ENCODE results near the gene LPCAT2.
"Not testable (repeated sequence)": the region's sequence is repeated elsewhere in the genome, so short reads cannot be mapped to it uniquely, and the experiment has no call there.

LPCAT2 gene

DNA sequence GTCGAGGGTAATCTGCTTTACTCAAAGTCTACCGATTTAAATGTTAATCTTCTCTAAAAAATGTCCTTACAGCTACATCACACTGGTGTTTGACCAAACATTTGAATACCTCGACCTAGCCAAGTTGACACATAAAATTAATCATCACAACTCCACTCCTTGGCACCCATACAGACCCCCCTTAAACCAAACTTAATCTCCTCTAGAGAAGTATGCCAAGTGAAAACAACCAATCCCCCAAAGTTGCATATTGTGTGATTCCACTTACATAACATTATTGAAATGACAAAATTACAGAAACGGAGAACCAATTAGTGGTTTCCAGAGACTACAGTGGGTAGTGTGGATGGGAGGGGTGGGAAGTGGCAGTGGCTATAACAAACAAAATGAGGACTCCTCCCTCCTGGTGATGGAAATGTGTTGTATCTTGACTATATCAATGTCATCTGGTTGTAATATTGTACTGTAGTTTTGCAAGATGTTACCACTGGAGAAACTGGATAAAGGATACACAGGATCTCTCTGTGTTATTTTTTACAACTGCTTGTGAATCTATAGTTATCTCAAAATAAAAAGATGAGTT, 97.0 kb downstream of the LPCAT2 start:
- DNase-seq (ENCODE audit: low spot score), result no peak

DNA sequence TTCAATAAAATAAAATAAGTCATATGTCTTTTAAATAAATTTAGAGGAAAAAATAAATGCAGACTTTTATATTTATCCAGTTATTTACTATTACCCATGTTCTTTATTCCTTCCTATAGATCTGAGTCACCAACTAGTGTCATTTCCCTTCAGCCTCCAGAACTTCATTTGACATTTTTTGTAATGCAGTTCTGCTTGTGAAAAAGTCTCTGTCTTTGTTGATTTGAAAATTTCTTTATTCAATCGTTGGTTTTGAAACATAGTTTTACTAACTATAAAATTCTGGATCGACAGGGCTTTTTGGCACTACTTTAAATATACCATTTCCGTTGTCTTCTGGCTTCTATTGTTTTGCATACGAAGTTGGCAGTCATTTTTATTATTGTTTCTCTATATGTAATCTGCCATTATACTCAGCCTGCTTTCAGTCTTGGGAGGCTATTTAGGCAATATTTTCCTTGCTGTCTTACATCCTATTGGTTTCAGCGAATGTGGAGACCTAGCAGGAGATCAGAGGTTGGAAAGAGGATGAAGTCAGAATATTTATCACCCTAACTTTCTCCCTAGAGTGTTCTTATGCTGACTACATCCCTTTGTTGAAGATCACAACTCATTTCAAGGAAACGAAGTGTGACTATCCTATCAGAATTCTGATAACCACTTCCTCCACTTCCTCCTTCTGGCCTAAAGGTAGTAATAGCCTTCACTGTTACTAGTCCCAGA, 104.9 kb downstream of the LPCAT2 start:
- no peak for DNase-seq (ENCODE audit: low spot score)

DNA sequence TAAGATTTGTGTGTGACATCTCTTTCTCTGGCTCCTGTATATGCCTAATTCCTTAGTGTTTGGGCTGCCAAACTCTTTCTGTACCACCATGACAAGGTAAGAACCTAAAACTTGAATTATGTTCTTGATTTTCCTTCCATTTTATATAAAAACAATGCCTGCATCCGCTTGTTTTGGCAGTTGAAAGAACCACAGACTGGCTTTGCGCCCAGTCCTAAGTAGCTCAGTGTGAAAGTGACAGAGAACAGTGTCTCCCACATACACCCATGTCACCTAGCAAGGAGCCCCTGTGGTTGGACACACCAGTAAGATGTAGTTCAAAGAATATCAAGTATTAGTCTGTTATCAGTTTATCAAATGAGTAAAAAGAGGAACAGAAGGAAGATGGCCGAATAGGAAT, 106.2 kb downstream of the LPCAT2 start:
- no peak for DNase-seq (ENCODE audit: low spot score)

DNA sequence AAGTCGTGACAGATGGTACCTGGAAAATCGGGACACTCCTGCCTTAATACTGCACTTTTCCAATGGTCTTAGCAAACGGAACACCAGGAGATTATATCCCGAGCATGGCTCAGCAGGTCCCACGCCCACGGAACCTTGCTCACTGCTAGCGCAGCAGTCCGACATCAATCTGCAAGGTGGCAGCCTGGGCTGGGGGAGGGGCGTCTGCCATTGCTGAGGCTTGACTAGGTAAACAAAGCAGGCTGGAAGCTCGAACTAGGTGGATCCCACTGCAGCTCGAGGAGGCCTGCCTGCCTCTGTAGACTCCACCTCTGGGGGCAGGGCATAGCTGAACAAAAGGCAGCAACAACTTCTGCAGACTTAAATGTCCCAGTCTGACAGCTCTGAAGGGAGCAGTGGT, 106.8 kb downstream of the LPCAT2 start:
- not testable (repeated sequence) for DNase-seq (ENCODE audit: low spot score)

DNA sequence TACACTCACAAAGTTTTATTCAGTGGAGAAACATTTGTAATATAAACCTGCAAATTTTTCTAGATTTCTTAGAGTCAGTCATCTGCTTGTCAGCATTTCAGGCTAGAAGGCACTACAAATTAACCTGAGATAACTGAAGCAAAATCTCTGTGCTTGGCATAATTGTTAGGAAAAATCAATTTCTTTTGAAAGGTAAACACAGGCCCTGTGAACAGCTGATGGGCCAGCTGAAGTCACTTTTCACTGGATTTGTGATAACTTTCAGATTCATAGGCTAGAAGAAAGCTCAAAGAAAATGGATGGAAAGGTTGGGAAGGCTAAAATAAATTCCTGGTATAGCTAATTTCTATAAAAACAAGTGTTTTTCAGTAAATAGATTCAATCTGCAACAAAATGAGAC, 112.9 kb downstream of the LPCAT2 start:
- no peak for DNase-seq (ENCODE audit: low spot score)

DNA sequence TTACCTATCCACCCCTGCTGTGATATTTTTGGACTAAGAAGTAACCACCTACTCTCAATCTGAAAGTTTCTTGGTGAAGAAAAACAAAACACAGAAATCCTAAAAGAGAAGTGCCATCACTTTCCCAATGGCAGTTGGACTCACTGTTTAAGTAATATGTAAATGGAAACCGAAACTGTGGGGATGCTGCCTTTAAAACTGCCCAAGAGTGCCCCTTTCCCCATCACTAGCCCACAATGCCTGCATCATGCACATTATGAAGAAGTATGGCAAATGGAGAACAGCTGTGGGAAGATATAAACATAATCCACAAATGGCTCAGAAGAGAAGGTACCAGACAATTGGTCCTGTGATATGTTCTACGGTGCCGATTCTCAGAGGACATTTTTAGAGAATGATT, 113.4 kb downstream of the LPCAT2 start:
- no peak for DNase-seq (ENCODE audit: low spot score)

DNA sequence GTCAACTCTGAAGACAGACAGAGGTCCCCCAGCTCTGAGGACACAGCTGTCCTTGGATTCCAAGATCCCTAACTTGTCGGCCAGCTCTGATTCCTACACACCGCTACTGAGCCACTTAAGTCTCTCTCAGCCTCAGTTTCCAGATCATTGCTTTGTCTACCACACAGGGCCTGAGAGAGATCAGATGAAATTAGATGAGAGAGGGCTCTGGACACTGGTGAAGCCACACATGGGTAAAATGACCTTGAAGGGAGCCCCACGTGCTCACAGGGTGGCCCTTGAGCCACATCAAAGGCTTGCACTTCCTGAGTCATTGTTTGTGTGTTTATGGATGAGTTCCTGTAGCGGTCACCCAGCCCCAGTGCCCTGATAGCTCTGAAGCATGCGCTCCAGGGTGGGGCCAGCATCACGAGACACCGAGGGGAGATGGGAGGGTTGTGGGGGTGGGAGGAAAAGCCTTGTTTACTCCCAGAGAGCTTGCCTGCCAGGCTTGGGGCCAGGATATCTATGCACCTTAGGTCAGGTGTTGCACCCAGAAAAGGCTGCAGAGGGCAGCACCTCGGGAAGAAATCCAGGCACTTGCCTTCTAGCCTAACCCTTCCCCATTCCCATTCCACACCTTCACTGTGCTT, 114.2 kb downstream of the LPCAT2 start:
- DNase-seq (ENCODE audit: low spot score), result no peak

DNA sequence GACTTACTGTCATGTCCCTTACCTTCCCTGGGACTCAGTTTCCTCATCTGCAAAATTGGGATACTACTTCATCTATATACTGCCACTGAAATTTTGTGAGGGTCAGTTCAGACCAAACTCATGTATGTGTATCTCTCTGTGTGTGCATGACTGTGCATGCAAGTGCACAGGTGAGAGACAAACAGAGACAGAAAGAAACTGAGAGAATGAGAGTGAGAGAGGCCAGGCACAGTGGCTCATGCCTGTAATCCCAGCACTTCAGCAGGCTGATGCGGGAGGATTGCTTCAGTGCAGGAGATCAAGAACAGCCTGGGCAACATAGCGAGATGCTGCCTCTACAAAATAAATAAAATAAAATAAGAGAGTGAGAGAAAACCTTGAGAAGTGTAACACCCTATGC, 114.8 kb downstream of the LPCAT2 start:
- DNase-seq (ENCODE audit: low spot score), result no peak

DNA sequence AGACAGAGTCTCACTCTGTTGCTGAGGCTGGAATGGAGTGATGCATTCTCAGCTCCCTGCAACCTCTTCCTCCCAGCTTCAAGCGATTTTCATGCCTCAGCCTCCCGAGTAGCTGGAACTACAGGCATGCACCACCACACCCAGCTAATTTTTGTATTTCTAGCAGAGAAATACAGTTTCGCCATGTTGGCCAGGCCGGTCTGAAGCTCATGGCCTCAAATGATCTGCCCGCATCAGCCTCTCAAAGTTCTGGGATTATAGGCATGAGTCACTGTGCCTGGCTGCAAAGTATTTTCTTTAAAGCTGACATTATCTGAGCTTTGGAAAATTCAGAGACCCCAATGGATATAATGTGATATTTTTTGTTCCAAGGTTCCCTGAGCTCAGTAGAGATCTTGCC, 115.8 kb downstream of the LPCAT2 start:
- DNase-seq (ENCODE audit: low spot score), result no peak

DNA sequence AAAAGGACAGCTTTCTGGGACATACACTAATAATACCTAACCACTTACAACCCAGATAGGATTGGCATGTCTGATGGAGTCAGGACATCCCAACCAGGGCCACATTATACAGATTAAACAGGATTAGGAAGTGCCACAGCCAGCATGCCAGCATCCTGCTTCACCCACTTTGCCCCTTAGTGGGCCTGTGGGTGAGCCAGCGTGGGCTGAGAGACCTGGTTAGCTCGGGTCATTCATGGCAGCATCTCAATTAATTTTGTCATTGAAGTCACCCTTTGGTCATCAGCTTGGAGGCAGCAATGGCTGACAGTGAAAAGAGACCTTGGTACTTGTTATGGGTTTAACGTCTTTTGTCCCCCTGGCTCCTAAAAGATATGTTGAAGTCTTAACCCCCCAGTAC, 117.0 kb downstream of the LPCAT2 start:
- DNase-seq (ENCODE audit: low spot score), result no peak

DNA sequence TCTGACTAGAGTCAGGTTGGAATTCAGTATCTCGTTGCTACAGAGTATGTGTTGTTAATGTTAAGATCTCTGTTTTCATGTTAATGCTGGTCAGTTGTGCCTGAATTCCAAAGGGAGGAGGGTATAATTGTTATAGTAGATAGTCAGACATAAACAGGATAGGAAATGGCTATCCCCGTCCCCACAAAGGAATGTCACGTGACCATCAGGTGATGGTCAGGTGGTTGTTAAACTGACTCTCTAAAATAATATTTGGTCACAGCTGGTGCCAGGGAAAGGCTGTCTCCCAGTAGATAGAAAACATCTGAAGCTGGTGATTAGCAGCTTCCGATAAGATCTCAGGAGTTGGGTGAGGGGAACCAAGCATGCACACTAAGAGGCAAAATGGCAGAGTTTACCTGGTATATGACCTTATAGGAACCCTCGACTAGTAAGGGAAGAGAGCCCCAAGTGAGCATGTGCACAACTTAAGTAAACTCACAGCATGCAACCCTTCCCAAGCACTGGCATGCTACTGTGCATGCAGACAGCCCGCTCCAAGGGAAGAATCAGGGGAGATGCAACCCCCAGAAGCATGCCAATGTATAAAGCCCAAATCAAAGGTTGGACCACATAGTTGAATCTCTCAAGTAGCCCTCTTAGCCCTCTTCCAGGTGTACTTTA, 119.6 kb downstream of the LPCAT2 start:
- no peak for DNase-seq (ENCODE audit: low spot score)

DNA sequence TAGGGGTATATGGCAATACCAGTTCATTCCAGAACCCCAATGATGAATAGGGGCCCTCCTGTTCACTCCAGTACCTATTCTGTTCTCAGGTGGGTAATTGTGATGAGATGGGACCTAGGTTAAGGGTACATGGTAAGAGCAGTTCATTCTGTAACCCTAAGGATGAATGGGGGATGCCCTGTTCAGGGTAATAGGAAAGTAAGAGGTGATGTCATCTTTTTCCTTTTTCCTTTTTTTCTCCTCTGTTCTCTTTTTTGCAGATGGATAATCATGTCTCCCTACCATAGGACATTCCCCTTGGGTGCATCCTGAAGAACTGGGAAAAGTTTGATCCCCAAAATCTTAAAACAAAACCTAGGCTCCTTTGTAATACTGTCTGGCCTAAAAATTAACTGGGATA, 121.9 kb downstream of the LPCAT2 start:
- no peak for DNase-seq (ENCODE audit: low spot score)

DNA sequence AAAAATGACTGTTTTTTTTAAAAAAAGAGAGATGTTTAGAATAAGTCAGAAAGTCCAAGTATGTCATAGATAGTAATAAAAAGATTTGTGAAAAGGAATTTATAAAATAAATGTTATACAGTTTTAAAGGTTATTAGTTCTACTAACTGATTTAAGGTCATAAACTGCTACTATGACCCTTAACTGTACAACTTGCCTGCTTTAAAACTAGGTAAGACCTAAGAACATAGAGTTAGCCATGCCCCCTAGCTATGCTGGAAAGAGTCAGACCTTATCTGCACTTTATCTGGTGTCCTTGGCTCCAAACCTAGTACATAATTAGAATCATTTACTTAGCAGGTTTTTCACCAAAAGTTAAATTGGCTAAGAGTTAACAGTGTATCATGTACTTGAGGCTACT, 123.4 kb downstream of the LPCAT2 start:
- DNase-seq (ENCODE audit: low spot score), result no peak

DNA sequence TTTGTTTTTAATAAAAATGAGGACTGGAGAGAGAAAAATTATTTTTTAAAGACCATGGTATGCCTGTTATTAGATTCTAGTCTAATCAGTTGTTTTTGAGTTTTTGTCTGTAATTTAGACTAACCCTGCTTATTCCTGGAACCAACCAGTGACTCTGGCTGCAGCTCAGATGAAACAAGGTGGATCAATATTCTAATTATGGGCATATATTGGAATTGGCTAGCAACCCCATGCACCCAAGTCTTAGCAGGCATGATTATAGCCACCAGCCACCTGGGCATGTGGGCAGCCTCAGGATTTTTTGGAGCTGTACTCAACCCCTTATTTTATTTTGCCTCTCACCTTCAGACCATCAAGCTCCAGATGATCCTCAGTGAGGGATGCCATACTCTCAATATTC, 125.3 kb downstream of the LPCAT2 start:
- no peak for DNase-seq (ENCODE audit: low spot score)

Measured in hepatic stellate cell (primary cell).